ENCODE measurements around the gene CACNB2. TPM values are rescaled to one million over a fixed set of nuclear protein-coding genes. Genes with fewer than 3 reads are reported as not detected.

CACNB2 gene
- total and polyA plus RNA-seq, 2 experiments from 2014 or later: 101 to 172 TPM

DNA sequence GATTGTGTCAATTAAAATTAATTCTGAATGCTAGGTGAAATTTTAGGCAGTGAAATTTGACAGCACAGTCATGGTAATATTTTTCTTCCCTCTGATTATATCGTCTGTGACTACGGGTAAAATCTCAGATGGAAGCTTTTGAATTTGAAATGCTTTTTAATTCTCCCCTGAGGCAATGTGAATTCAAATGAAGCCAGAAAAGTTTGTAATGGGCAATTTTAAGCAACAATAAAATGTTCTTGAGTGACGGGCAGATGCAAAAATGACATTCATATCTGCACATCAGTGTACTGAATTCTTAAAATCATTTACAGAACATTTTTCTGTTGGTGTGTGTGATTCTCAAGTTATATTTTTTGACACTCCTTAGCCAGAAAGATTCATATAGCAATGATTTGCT, 376.6 kb downstream of the CACNB2 start:
- no peaks in the 10 kb centered on the region for H3K4me1 ChIP-seq (ENCODE audit: low read depth)
- no peaks in the 10 kb centered on the region for H3K27me3 ChIP-seq
- no peaks in the 10 kb centered on the region for H3K9me3 ChIP-seq (ENCODE audit: low read depth)
- TF ChIP-seq, protein P1, sequence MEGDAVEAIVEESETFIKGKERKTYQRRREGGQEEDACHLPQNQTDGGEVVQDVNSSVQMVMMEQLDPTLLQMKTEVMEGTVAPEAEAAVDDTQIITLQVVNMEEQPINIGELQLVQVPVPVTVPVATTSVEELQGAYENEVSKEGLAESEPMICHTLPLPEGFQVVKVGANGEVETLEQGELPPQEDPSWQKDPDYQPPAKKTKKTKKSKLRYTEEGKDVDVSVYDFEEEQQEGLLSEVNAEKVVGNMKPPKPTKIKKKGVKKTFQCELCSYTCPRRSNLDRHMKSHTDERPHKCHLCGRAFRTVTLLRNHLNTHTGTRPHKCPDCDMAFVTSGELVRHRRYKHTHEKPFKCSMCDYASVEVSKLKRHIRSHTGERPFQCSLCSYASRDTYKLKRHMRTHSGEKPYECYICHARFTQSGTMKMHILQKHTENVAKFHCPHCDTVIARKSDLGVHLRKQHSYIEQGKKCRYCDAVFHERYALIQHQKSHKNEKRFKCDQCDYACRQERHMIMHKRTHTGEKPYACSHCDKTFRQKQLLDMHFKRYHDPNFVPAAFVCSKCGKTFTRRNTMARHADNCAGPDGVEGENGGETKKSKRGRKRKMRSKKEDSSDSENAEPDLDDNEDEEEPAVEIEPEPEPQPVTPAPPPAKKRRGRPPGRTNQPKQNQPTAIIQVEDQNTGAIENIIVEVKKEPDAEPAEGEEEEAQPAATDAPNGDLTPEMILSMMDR (IDR thresholded peaks at IDR 0.05; ENCODE audit: low read depth, low read length): no peak
- H3K36me3 ChIP-seq: peaks cover 62% of the 10 kb centered on the region
- no peak overlapping the region for H3K4me3 ChIP-seq
- no peak for DNase-seq (ENCODE audit: low read depth in 1 of 2, low spot score in 1 of 2)
- no peak overlapping the region for H3K27ac ChIP-seq

DNA sequence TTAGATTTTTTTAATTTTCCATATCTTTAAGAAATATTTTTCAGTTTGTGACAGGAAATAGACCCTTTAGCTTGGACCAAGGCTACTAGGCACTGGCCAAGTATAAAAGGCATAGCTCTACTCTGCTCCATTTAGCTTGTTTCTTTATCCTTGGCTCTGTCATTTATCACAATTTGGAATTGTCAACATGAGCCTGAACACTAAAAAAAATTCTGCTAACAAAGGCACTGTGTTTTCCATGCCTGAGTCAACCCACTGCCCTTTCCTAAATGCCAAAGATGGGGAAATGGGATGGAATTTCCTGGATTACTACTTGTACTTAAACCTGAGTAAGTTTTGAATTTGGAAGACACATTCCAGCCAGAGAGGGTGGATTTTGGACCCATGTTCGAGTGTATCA, 382.8 kb downstream of the CACNB2 start:
- peaks cover 63% of the 10 kb centered on the region for H3K36me3 ChIP-seq
- no peaks in the 10 kb centered on the region for H3K27me3 ChIP-seq
- no peak overlapping the region for H3K4me3 ChIP-seq
- peak in 1 of 2 donors; percentile 71 for DNase-seq (ENCODE audit: low read depth in 1 of 2, low spot score in 1 of 2)
- H3K27ac ChIP-seq: peak overlapping the region; percentile 48
- no peaks in the 10 kb centered on the region for H3K9me3 ChIP-seq (ENCODE audit: low read depth)
- TF ChIP-seq, protein P1 (IDR thresholded peaks at IDR 0.05; ENCODE audit: low read depth, low read length): no peak
- peaks cover 15% of the 10 kb centered on the region for H3K4me1 ChIP-seq (ENCODE audit: low read depth)

DNA sequence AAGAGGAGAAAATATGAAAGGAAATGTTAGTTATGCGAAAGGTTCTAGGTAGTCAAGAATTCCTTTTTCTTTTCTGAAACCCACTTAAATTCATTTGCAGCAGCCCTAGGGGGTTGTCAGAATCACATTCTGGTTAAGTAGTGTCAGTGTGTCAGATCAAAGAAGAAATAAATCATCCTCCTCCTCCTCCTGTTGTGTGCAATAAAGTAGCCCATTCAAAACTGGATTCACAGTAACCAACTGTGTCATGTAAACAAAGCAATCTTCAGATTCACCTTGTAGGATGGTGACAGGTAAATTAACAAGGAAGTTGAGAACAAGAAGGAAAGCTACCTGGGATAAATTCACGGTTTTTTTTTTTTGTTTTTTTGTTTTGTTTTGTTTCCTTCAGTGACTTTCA, 383.6 kb downstream of the CACNB2 start:
- Histone ChIP-seq H3K36me3 (peaks cover 58% of the 10 kb centered on the region), H3K27me3 (no peaks in the 10 kb centered on the region), H3K4me1 (ENCODE audit: low read depth) (peaks cover 15% of the 10 kb centered on the region), H3K4me3 (no peak overlapping the region), H3K27ac (no peak overlapping the region), H3K9me3 (ENCODE audit: low read depth) (no peaks in the 10 kb centered on the region)
- TF ChIP-seq, protein P1 (IDR thresholded peaks at IDR 0.05; ENCODE audit: low read depth, low read length): no peak
- DNase-seq (ENCODE audit: low read depth in 1 of 2, low spot score in 1 of 2): no peak

- peaks cover 27% of the 10 kb centered on the region for H3K36me3 ChIP-seq
- H3K27me3 ChIP-seq: no peaks in the 10 kb centered on the region
- H3K27ac ChIP-seq: no peak overlapping the region
- TF ChIP-seq, protein P1 (IDR thresholded peaks at IDR 0.05; ENCODE audit: low read depth, low read length): no peak
- H3K4me1 ChIP-seq (ENCODE audit: low read depth): peaks cover 15% of the 10 kb centered on the region
- no peak overlapping the region for H3K4me3 ChIP-seq
- no peak for DNase-seq (ENCODE audit: low read depth in 1 of 2, low spot score in 1 of 2)
- no peaks in the 10 kb centered on the region for H3K9me3 ChIP-seq (ENCODE audit: low read depth)
Measured at GRCh38 chr10:18527687-18528086, 387.5 kb downstream of the CACNB2 start.

GRCh38 chr10:18528292-18528691, 388.1 kb downstream of the CACNB2 start:
- Histone ChIP-seq H3K9me3 (ENCODE audit: low read depth) (no peaks in the 10 kb centered on the region), H3K4me1 (ENCODE audit: low read depth) (peaks cover 15% of the 10 kb centered on the region), H3K27ac (no peak overlapping the region), H3K4me3 (no peak overlapping the region), H3K36me3 (peaks cover 31% of the 10 kb centered on the region), H3K27me3 (no peaks in the 10 kb centered on the region)
- DNase-seq (ENCODE audit: low read depth in 1 of 2, low spot score in 1 of 2): no peak
- TF ChIP-seq, protein P1 (IDR thresholded peaks at IDR 0.05; ENCODE audit: low read depth, low read length): no peak

All from cardiac muscle cell (in vitro differentiated cells and primary cell).